ENCODE results near the gene LYL1.

The LYL1 gene

DNA sequence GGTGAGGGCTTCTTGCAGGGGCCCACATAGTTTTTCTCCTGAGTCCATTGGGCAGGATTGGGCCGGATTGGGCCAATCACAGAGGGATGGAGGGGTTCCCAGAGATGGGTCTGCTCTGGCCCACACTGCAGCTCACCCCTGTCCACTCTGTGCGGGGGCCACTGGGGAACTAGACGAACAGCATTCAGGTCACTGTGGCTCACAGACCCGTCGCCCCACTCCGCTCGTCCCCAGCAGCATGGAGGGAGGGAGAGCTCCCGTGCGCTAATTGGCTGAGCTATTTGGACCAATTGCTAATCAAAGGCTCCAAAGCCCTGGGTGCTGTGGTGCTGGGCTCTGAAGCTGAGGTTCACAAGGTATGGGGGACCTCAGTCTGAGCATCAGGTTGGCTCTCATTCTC, 26.7 kb upstream of the LYL1 start:
- no peak for DNase-seq (ENCODE audit: low read depth)

DNA sequence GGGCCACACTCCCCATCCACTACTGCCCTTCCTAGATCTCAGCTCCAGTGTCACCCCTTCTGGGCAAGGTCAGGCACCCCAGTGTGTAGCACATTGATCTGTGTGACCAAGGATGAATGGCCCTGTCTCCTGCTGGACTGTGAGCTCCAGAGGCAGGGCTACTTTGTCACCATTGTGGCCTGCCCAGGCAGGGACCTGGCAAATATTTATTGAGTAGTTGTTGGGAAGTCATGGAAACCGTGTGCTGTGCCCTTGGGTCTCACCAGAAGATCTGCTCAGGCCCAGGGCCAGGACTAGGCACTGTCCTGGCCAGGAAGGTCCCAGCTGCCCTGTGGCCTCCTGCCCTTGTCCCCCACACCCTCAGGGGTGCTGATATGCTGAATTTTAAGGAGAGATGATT, 25.9 kb upstream of the LYL1 start:
- DNase-seq (ENCODE audit: low read depth): no peak

DNA sequence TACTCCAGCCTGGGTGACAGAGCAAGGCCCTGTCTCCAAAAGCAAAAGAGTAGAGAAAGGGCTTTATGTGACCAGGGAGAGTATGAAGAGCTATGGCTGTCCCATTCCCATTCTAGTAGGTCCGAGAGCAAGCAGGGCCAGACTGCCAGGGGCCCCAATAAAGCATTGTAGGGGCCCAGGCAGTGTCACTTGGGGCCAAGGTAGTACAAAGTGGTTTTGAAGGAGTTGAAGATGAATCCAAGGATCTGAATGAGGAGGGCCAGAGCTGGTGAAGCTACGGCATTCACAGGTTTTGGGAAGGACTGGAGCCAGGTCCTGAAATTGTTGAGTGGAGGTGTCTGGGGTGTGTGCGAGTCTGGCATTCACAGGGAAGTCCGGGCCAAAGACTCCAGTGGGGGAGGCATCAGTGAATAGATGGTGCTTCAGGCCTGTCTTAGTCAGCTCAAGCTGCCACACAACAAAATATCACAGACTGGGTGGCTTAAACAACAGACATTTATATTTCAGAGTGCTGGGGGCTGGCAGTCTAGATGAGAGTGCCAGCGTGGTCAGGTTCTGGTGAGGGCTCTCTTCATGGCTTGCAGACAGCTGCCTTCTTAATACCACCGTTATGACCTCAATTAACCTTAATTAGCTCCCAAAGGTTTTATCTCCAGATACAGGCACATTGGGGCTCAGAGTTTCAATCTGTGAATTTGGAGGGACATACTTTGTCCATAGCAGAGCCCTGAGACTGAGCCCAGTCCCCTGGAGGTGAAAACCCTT, 25.3 kb upstream of the LYL1 start:
- DNase-seq (ENCODE audit: low read depth): no peak

DNA sequence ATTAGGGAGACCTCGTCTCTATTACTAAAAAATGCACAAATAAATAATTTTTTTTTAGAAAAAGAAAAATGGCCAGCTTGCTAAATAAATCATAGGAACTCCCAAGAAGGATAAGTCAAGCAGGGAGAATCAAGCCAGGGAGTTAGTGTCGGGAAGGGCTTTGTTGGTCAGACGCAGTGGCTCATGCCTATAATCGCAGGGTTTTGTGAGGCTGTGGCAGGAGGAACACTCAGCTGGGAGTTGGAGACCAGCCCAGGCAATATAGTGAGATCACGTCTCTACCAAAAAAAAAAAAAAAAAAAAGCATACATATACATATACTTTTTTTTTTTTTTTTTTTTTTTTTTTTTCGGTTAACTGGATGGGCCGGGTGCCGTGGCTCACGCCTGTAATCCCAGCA, 24.4 kb upstream of the LYL1 start:
- DNase-seq (ENCODE audit: low read depth): no peak

DNA sequence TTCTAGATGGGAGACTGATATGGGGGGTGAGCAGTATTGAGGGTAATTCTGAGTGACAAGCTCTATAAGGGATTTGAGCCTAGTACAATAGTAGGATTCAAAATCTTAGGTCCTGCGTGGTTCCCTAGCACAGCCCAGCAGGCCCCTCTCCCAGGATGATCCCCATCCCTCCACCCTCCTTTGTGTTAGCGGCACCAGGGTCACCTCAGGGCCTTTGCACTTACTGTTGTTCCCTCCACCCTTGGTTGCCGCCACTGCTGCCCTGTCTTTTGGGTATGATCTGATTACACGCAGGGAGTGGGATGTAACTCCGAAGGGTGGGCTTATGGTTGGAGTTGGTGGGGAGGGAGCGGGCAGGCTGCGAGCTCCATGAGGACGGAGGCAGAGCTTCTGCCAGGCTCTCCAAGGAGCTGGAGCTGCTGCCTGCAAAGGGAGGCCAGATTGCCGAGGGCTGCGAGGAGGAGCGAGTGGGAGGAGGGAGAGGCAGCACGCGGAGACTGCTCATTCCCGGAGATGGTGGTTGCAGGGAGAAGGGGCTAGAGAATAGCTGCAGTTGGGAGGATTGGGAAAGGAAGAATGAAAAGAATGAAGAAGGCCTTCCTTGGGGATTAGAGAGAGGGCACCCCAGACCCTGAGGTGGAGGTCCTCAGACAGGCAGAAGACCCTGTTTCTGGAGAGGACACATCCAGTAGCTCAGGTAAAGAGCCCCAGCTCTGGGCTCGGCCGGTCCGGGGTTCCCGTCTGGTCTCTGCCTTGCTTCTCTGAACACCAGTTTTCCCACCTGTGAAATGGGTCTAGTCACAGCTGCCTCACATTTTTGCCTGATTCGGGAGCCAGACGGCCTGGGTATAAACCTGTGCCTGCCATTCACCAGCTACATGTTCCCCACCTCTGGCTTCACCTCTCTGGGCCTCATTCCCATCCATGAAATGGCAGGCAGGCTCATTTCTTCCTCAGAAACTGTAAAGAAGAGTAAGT, 20.6 kb upstream of the LYL1 start:
- DNase-seq (ENCODE audit: low read depth): no peak

DNA sequence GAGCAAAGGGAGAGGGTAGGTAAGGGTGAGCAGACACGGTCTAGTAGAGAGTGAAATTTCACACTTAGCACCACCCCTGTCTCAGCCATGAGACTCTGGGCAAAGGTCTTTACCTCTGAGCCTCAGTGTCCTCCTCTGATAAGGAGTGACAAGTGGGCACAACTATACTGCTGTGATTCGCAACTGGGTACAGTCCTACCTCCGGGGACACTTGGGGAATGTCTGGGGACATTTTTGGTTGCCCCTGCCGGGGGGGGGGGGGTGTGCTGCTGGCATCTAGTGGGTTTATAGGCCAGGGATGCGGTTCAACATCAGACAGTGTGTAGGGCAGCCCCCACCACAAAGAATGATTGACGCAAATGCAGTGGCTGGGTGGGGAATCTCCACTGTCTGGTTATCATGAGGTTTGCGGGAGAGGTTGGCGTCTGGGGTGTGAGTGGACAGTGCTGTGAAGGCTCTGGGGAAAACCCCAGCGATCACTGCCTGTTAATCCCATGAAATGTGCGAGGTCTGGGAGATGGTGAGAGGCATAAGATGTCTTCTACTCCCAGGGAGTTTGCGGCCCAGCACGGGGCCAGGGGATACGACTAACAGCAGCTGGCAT, 19.7 kb upstream of the LYL1 start:
- no peak for DNase-seq (ENCODE audit: low read depth)

DNA sequence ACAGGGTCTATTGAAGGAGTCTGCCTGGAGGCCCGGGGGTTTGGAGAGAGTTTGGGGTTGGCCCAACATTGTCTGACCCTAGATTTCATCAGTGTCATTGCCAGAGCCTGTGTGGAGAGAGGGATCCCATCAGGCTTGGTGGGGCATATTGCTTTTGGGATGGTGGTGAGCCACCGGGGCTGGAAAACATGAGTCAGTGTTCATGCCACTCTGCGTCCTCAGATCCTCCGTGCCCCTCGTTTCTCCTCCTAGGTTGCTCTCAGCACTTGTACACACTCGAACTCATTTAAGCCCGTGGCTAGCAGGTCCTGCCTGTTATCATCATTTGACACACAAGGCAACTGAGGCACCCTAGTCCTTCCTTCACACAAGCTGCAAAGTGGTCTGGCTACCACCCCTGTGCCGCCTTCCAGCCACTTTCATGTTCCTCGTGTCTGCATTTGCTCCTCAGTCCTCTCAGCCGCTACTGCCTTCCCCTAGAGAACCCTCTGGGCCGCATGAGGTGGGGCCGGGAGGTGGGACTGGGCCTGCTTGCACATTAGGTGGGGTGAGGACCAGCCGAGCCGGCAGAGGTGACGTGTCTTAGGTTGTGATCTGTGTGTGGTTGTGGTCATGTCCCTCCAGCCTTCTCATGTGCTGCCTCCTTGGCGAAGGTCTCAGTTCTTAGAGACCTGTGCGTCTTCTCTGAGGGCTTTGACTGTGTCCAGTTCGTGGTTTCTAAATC, 19.1 kb upstream of the LYL1 start:
- no peak for DNase-seq (ENCODE audit: low read depth)

DNA sequence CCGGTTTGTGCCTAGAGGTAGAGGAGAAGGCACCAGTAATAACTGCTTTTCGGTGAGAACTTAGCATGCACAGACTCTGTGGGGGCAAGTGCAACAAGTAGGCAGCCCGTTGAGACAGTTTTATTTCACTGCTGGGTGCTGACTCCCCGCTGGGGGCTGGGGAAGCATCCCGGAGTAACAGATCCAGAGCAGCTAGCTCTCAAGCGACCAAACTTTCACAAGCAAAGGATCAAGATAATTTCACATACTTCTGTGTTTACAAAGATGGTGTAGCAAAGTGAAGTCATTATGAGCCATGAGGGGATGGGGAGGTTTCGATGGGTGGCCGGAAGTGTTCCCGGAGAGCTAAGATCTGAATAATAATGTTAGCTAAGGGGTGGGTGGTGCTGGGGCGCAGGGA, 18.2 kb upstream of the LYL1 start:
- DNase-seq (ENCODE audit: low read depth): no peak

DNA sequence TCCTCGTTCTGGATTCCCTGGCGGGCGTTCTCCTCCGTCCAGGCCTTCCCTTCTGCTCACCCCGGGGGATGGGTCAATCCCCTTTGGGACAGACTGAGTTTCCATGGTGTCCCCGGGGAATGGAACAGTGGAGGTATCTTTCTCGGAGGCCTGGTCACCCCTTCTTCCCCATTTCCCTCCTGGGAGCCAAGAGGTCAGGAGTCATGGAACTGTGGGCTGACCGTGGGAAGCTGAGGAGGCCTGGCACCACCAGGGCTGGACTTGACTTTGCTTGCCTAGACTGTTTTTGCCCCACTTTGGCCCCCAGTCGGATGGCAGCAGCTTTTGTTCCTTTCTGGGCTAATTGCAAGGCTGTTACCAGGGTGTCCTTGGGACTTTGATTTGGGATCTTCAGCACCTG, 17.4 kb upstream of the LYL1 start:
- no peak for DNase-seq (ENCODE audit: low read depth)

DNA sequence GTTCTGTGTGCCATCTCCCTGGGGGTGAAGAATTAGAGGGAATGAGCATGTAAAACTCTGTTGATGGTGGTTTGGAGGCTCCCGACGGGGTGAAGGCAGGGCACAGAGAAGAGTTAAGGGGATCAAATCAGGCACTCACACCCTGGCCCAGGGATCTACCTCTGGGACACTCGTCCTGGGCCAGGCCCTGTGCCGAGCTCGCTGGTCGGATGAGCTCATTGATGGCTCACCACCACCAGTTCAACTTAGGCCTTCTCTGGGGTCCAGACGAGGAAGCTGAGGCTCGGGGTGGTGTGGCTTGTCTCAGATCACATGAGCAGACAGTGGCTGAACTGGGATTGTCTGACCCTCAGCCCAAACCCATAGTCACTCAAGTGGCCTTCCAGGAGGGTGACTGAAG, 17.0 kb upstream of the LYL1 start:
- no peak for DNase-seq (ENCODE audit: low read depth)

DNA sequence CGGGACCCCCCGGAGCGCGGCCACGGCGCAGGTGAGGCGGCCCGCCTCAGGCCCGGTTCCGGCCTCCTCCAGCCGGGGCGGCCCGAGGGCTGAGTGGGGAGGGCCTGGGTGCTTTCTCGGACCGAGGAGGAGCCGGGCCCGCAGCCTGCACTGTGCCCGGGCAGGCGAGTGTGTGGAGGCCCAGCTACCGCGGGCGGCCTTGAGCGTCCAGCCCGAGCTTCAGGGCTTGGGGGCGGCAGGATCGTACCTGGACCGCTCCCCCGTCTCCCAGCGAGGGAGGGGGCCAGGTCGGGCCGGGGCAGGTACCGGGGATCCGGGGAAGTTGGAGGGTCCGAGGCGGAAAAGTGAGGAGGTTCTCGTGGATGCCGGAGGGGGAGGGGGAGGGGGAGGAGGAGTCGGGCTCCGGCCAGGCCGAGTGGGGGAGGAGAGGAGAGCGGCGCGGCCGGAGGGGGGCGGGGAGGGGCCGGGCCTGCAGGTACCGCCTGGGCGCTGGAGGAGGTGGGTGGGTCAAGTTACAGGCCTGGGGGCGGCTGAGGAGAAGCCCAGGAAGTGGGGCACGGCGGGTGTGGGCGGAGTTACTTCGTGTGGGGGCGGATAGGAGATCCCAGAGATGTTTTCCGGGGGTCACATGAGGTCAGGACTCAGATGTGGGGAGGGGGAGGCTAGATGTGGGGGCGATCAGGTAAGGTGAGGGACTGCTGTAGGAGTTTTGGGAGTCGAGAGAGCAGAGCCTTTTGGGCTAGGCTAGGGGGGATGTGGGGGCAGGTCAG, 16.0 kb upstream of the LYL1 start:
- no peak for DNase-seq (ENCODE audit: low read depth)

DNA sequence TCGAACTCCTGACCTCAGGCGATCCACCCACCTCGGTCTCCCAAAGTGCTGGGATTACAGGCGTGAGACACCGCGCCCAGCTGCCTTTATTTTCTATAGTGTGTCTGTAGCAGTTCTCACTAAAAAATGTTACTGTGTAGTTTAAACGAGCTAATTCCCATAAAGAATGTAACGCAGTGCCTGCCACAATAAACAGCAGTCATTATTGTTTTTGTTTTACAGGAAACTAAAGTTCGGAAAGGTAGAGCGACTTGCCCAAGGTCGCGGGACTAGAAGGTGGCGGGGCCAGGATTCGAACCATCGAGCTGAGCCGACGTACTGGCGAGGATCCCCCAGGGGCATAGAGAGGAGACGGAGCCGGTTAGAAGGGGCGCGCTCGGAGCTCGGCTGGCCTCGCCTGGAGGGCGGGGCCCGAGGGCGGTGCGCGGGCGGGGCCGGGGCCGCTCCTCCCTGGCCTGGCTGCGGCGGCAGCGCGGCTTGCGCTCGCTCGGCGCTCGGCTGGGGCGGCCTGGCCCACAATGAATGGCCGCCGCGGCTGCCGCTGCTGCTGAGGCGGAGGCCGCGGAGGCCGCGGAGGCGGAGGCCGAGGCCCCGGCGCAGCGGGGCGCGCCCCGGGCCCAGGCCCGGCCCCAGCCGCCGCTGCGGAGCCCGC, 15.2 kb upstream of the LYL1 start, which contains the start of gene NACC1:
NACC1 (plus strand) TSS at position 493 of the 652 bp plus-strand sequence. CDS start 16,944 bp downstream, outside the sequence.
- DNase-seq (ENCODE audit: low read depth): peak; percentile 87

DNA sequence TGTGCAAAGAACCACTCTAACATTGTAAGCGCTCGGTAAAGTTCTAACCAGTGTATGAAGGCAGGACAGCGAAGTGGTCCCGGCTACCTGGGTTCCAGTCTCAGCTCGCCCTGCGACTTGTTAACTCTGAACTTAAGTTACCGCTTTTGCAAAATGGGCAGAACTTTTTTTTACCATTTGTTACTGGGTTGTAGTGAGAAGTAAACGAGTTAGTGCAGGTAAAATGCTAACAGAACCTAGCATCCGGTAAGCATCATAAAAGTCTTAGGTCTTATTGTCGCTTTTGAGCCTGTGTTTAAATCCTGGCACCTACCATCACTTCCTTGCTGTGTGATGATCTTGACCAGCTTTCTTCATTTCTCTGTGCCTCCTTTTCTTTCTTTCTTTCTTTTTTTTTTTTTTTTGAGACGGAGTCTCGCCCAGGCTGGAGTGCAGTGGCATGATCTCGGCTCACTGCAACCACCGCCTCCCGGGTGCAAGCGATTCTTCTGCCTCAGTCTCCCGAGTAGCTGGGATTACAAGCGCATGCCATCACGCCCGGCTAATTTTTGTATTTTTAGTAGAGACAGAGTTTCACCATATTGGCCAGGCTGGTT, 14.6 kb upstream of the LYL1 start:
- DNase-seq (ENCODE audit: low read depth): no peak

DNA sequence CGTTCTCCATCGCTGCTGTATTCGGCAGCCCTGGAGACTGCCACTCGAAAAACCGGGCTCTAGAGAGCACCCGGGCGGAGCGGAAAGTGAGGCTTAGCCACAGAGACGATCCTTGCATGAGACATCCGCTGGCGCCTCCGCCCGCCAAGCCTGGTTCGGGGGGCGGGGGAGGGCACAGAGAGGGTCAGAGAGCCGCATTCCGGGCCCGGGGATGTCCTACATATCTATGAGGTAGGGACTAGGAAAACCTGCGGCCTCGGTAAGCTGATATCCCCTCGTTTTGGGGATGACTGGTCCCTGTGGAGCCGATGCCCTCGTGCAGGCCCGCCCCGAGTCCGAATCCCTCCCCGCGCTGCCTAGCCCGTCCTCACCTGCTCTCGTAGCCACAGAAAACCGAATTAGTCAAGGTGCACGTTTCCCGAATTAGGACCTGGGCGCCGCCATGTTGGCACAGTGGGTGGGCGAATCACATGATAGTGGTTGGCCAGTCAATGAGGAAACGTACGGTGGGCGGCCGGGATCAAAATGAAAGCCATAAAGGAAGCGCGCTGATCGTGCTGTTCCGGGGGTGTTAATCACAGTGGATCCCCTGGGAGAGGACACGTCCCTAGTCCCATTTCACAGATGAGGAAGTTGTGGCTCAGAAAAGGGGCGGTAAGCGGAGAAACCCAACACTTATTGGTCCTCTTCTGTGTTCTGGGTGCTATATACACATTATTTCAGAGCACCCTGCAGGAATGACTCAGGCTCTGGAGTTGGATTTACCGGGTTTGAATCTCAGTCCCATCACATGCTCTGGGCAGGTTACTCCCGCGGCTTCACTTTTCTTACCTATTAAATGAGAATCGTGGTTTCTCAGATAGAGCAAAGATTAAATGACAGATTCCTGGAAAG, 13.9 kb upstream of the LYL1 start, which contains the start of gene TRMT1:
TRMT1 (minus strand) TSS at position 459 of the 894 bp plus-strand sequence; CDS start at position 118, 341 bp downstream.
- DNase-seq (ENCODE audit: low read depth): peak; percentile 81

DNA sequence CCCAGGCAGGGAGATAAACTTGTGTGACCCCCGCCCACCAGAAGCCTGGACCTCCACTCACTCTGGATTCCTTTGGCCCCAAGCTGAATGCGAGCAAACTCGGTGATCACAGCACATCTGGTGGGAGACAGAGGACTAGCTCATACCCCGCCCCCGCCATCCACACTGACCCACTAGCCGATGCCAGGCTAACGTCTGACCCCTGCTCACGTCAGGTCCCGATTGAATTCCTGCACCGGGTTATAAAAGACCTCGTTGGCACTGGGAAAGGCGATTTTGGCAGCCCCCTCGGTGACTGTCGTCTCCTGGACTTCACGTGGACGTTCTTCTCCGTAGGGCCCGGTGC, 13.3 kb upstream of the LYL1 start:
- DNase-seq (ENCODE audit: low read depth): no peak

DNA sequence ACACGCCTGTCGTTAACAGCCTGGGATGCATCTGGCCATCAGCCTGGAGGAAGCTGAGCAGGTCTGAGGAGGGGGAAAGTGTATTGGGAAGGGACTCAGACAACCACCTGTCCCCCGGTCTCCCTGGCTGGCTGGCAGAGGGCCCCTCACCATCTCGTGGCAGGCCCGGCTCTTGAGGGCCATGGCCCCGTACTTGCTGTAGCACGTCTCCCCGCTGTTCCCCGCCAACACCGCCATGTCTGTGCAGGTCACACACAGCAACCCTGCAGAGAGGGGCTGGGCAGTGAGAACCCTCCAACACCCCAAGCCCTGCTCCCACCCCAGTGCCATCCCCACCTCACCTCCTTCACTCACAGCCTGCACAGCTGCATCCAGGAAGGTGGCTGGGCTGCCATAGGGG, 9.9 kb upstream of the LYL1 start:
- no peak for DNase-seq (ENCODE audit: low read depth)

DNA sequence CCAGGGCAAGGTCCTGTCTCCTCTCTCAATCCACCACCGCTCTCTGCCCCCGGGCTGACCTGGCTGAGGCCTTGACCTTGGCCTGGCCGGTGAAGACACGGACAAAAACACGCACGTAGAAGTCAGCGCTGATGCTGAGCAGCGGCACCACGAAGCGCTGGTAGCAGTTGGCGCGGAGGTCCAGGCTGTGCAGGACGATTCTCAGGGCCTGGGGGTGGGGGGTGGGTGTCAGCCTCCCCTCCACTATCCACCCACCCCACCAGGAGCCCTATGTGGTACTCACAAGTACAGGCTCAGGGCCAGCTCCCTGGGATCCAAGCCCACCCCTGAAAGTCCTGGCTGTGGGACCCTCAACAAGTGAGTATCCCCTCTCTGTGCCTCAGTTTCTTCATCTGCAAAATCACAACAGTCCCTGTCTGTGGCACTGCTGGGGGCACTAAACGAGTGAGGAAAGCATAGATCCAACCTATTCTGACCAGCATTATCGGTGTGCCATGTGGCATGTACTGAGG, 7.5 kb upstream of the LYL1 start:
- no peak for DNase-seq (ENCODE audit: low read depth)

DNA sequence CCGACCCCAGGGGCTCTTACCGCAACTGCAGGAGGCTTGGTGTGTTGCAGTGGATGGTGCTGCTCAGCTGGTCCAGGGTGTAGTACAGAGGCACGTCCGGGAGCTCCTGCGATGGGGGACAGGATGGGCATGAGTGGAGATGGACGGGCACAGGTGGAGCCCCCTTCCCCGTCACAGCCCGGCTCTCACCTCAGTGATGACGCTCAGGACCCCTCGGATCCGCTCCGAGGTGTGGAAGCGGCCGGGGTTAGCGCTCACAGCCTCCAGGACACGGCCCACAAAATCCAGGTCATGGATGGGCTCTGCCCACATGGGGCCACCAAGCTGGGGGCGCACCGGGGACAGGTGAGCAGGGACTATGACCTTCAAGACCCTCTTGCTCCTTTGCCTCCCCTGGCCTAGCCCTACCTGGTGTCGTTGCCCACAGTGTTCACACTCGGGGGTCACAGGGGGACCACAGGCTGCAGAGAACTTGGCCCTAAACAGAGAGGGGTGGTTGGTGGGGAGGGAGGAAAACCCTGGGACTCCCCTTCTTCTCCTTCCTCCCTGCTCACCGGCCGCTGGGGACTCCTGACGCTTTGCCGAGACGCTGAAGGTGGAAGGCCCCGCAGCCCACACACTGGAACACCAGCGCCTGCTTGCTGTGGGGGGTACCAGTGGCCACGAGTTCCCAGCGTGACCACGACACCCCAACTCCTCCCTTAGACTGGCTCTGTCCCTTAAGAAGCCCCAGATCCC, 6.9 kb upstream of the LYL1 start:
- no peak for DNase-seq (ENCODE audit: low read depth)
